Prostate gland (tissue), 2 donors: ENCODE measurements around the gene GPC5. TPM values are rescaled to one million over a fixed set of nuclear protein-coding genes. Genes with fewer than 3 reads are reported as not detected.

Source experiments
- DNase-seq: peaks from one replicate; pipeline ENCODE4 v3.0.0-alpha.2; 2019; ENCODE audit warnings: low spot score
- H3K27ac ChIP-seq, 2 donors: fragments of 200-600 bp; sonication (generic); 2 replicates each; pipeline ENCODE4 v1.5.1; 2017 to 2019
- H3K27me3 ChIP-seq: fragments of 200-600 bp; sonication (generic); replicated peaks from 2 replicates; pipeline ENCODE4 v1.5.1; 2019; ENCODE audit not compliant: insufficient read depth
- H3K36me3 ChIP-seq, 2 donors: fragments of 200-600 bp; sonication (generic); 1 replicate in 1 of 2; 2 replicates in 1 of 2; pipeline versions ENCODE4 v1.5.1 to v1.8.1; 2017 to 2019
- H3K4me1 ChIP-seq: fragments of 200-600 bp; sonication (generic); replicated peaks from 2 replicates; pipeline ENCODE4 v1.5.1; 2019
- H3K4me3 ChIP-seq, 2 donors: fragments of 200-600 bp; sonication (generic); 2 replicates each; pipeline ENCODE4 v1.5.1; 2017 to 2019
- H3K9me3 ChIP-seq: fragments of 200-600 bp; sonication (generic); 2 replicates; pipeline ENCODE4 v1.5.1; 2017
- POLR2A ChIP-seq: fragments of 450-650 bp; IDR thresholded peaks from one replicate; pipeline ENCODE4 v1.6.1; 2016; ENCODE audit warnings: antibody characterized with exemption, mild to moderate bottlenecking
- POLR2AphosphoS5 ChIP-seq: sonication (generic); formaldehyde crosslinking; IDR thresholded peaks from one replicate; pipeline ENCODE4 v1.6.1; 2017; ENCODE audit warnings: antibody characterized with exemption
- WGBS: methylation state at CpG from one replicate; pipeline ENCODE4 v1.1.5; 2018; 5-methylcytosine and 5-hydroxymethylcytosine counted together
- intact Hi-C: fragments of 100-400 bp; cut with DNase I; formaldehyde crosslinking; loops from one replicate; pipeline ENCODE4 v1.14.2; 2022
- total RNA-seq, 2 donors: library from RNA; depleted of rRNA; stranded (reverse); fragments of >200 nt; gene quantifications; one replicate each; pipeline ENCODE4 v1.1.0, GENCODE V29; 2016
- TF ChIP-seq, protein P1 (sequence below), 4 experiments: fragments of 200-600 bp in 2 of 4; fragments of 450-650 bp in 2 of 4; sonication (generic) in 2 of 4; IDR thresholded peaks; 1 replicate in 3 of 4; 2 replicates in 1 of 4; pipeline ENCODE4 v1.5.1; 2016 to 2019; ENCODE audit warnings: antibody characterized with exemption in 4 of 4, mild to moderate bottlenecking in 2 of 4, moderate library complexity in 2 of 4

GPC5 gene
- total RNA-seq, 2 donors from 2014 or later: 0.23 to 35.0 TPM

- intact Hi-C loops: no loop called here
- no peaks in the 10 kb centered on the region for H3K27me3 ChIP-seq
- DNase-seq: no peak
- TF ChIP-seq POLR2AphosphoS5 (no peak), POLR2A (no peak)
- TF ChIP-seq, protein P1, sequence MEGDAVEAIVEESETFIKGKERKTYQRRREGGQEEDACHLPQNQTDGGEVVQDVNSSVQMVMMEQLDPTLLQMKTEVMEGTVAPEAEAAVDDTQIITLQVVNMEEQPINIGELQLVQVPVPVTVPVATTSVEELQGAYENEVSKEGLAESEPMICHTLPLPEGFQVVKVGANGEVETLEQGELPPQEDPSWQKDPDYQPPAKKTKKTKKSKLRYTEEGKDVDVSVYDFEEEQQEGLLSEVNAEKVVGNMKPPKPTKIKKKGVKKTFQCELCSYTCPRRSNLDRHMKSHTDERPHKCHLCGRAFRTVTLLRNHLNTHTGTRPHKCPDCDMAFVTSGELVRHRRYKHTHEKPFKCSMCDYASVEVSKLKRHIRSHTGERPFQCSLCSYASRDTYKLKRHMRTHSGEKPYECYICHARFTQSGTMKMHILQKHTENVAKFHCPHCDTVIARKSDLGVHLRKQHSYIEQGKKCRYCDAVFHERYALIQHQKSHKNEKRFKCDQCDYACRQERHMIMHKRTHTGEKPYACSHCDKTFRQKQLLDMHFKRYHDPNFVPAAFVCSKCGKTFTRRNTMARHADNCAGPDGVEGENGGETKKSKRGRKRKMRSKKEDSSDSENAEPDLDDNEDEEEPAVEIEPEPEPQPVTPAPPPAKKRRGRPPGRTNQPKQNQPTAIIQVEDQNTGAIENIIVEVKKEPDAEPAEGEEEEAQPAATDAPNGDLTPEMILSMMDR (IDR thresholded peaks at IDR 0.05): no peak
- no peak overlapping the region for H3K27ac ChIP-seq
- no peaks in the 10 kb centered on the region for H3K9me3 ChIP-seq
- H3K36me3 ChIP-seq: no peaks in the 10 kb centered on the region
- no peaks in the 10 kb centered on the region for H3K4me1 ChIP-seq
- H3K4me3 ChIP-seq: no peak overlapping the region
- WGBS: 21% methylated on average over 3 of the region's 3 CpGs
Observed at GRCh38 chr13:91609353-91609752, 210.9 kb downstream of the GPC5 start.

DNA sequence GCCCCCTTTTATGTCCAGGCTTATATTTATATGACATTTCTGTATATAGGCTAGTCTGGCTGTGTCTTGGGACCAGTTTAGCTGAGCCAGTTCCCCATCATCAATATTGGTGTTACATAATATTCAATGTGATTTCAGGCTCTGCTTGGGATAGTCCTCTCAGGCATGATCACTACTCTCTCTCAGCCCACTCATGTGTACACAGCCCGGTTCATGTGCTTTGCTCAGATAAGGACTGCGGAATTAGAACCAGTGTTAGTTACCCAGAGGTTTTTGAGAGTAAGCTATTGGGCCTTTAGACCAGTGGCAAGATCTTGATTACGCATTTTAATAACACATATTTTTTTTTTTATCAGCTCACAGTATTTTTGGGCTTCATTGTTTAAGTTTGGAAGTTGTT lies 219.9 kb downstream of the GPC5 start:
- H3K36me3 ChIP-seq: no peaks in the 10 kb centered on the region
- H3K27ac ChIP-seq: no peak overlapping the region
- H3K4me3 ChIP-seq: no peak overlapping the region
- no peaks in the 10 kb centered on the region for H3K9me3 ChIP-seq
- TF ChIP-seq POLR2A: no peak
- no peak for TF ChIP-seq POLR2AphosphoS5
- TF ChIP-seq, protein P1 (IDR thresholded peaks at IDR 0.05): no peak
- WGBS: 92% methylated on average over 3 of the region's 3 CpGs
- H3K27me3 ChIP-seq: no peaks in the 10 kb centered on the region
- H3K4me1 ChIP-seq: no peaks in the 10 kb centered on the region
- intact Hi-C loops: no loop called here
- DNase-seq: no peak

DNA sequence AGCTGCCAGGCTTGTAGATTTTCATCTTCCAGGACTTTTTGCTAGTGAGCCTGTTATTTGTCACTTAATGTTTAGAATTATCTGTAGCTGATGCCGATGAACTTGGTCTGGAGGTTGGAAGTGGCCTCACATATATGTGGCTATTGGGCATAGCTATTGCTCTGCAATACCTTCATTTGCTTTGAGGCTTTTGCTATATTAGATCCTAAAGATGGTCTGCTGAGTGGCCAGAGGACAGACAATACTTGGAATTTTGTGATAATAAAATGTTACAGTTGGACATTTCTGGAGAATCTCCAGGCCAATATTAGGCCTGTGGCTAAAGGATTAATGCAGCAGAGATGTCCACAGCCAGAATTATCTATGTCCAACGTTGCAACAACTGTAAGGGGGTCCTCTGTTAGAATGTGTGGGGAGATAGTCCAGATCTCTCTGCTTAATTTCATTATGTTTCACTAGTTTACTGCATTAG lies 222.3 kb downstream of the GPC5 start:
- H3K27me3 ChIP-seq: no peaks in the 10 kb centered on the region
- intact Hi-C loops: no loop called here
- H3K4me1 ChIP-seq: no peaks in the 10 kb centered on the region
- H3K4me3 ChIP-seq: no peak overlapping the region
- 70% methylated on average over 2 of the region's 2 CpGs for WGBS
- no peak for DNase-seq
- no peaks in the 10 kb centered on the region for H3K36me3 ChIP-seq
- no peak for TF ChIP-seq POLR2A
- TF ChIP-seq, protein P1 (IDR thresholded peaks at IDR 0.05): no peak
- no peak for TF ChIP-seq POLR2AphosphoS5
- H3K27ac ChIP-seq: no peak overlapping the region
- H3K9me3 ChIP-seq: no peaks in the 10 kb centered on the region

GRCh38 chr13:91621161-91621560 lies 222.7 kb downstream of the GPC5 start:
- no peaks in the 10 kb centered on the region for H3K27me3 ChIP-seq
- DNase-seq: no peak
- H3K27ac ChIP-seq: no peak overlapping the region
- WGBS: 71% methylated on average over 3 of the region's 3 CpGs
- no peak for TF ChIP-seq POLR2AphosphoS5
- TF ChIP-seq, protein P1 (IDR thresholded peaks at IDR 0.05): no peak
- TF ChIP-seq POLR2A: no peak
- H3K4me3 ChIP-seq: no peak overlapping the region
- no peaks in the 10 kb centered on the region for H3K4me1 ChIP-seq
- no peaks in the 10 kb centered on the region for H3K36me3 ChIP-seq
- H3K9me3 ChIP-seq: no peaks in the 10 kb centered on the region
- intact Hi-C loops: no loop called here

GRCh38 chr13:91621963-91622362 lies 223.5 kb downstream of the GPC5 start:
- 92% methylated on average over 1 of the region's 1 CpG for WGBS
- Histone ChIP-seq H3K27me3 (no peaks in the 10 kb centered on the region), H3K36me3 (no peaks in the 10 kb centered on the region), H3K4me1 (no peaks in the 10 kb centered on the region), H3K4me3 (no peak overlapping the region), H3K9me3 (no peaks in the 10 kb centered on the region), H3K27ac (no peak overlapping the region)
- no peak for DNase-seq
- intact Hi-C loops: no loop called here
- TF ChIP-seq POLR2AphosphoS5 (no peak), POLR2A (no peak)
- TF ChIP-seq, protein P1 (IDR thresholded peaks at IDR 0.05): no peak
